T-helper 1 cell treated with Interleukin-12 subunit alpha and Interleukin-12 subunit beta and Interleukin-4 antibody, amounts not matched to agents 30 μg/mL and 1 μg/mL, for 36 hours (primary cell): ENCODE measurements around the gene TUBB8.
"Not testable (repeated sequence)": the region's sequence is repeated elsewhere in the genome, so short reads cannot be mapped to it uniquely, and the experiment has no call there.

Experiments used
- H3K27ac Mint-ChIP-seq: one replicate; pipeline ENCODE4 v1.8.0; 2021; ENCODE audit warnings: mild to moderate bottlenecking, mixed read lengths
- H3K27me3 Mint-ChIP-seq: one replicate; pipeline ENCODE4 v1.8.0; 2021; ENCODE audit warnings: low read depth, mixed read lengths
- H3K36me3 Mint-ChIP-seq: one replicate; pipeline ENCODE4 v1.8.0; 2021; ENCODE audit warnings: low read depth, mixed read lengths
- H3K4me1 Mint-ChIP-seq: one replicate; pipeline ENCODE4 v1.8.0; 2021; ENCODE audit warnings: low read depth, mixed read lengths
- H3K4me3 Mint-ChIP-seq: one replicate; pipeline ENCODE4 v1.8.0; 2021; ENCODE audit warnings: mild to moderate bottlenecking, moderate library complexity, mixed read lengths
- H3K9me3 Mint-ChIP-seq: one replicate; pipeline ENCODE4 v1.8.0; 2021; ENCODE audit warnings: mixed read lengths

TUBB8 gene

DNA sequence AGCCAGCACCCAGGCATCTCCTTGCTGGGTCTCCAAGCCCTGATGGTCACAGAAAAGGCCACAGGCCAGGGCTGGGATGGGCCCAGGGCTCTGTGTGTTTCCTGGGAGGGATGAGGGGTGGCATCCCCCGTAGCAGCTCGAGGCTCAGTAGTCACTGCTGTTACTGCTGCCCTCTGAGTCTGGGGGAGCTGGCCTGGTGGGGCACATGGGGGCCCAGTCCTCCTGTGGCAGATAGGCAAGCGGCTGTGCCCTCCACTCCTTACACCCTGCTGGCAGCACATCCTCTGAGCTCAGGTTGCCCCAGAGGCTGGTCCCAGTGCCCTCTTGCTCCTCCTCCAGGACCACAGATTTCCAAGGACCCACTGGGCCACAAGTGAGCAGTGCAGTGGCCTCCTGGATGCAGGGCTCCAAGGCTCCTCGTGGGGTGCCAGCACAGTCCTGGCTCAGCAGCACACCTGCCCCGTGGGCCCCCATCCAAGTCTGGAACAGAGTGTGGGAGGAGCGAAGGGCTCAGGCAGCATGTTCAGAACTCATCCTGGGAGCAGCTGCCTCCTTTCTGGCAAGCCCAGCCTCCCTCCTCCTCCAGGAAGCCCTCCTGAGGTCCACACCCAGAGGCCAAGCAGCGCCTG is 31.5 kb upstream of the TUBB8 start:
- Mint-ChIP-seq H3K9me3 (no peaks in the 10 kb centered on the region), H3K36me3 (no peaks in the 10 kb centered on the region), H3K27me3 (peaks cover 19% of the 10 kb centered on the region), H3K27ac (no peak overlapping the region), H3K4me3 (no peak overlapping the region), H3K4me1 (peaks cover 3% of the 10 kb centered on the region)

DNA sequence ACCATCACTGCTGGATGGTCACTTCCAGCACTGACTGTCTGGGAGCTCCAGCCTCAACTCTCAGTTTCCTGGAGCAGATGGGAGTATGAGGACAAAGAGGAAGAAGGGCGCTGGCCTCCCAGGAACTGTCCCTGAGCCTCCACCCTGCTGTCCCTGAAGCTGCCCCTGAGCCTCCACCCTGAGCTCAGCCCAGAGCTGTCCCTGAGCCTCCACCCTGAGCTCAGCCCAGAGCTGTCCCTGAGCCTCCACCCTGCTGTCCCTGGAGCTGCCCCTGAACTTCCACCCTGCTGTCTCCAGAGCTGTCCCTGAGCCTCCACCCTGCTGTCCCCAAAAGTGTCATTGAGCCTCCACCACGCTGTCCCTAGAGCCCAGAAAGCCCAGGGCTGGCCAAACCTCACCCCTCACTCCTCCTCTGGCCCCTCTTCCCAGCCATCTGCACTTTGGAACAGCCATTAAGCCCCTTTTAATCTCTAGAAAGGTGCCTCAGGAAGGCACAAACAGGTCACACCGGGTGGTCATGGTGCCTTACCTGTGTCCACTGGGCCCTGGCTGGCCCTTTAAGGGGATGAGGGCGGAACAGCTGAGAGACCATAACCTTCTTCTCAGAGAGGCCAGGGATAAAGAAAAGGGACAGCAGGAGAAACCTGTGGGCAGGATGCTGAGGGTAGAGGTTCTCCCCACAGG is 30.6 kb upstream of the TUBB8 start:
- peaks cover 3% of the 10 kb centered on the region for H3K4me1 Mint-ChIP-seq
- no peaks in the 10 kb centered on the region for H3K36me3 Mint-ChIP-seq
- H3K9me3 Mint-ChIP-seq = no peaks in the 10 kb centered on the region
- no peak overlapping the region for H3K27ac Mint-ChIP-seq
- peaks cover 23% of the 10 kb centered on the region for H3K27me3 Mint-ChIP-seq
- no peak overlapping the region for H3K4me3 Mint-ChIP-seq

DNA sequence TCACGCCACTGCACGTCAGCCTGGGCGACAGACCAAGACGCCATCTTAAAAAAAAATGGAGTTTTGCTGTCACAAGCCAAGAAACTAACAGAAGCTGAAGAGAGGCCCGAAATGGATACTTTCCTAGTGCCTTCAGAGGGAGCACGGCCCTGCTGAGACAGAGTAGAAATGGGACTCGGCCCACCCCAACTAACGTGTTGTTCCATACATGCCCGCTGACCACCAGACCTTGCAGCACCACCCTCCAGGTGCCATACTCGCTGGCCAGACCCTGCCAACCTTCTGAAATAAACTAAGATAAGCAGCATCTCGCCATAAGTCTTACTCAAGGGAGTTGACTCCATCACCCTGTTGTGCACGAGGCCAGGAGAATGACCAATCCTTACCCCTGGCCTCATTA is 29.5 kb upstream of the TUBB8 start:
- Mint-ChIP-seq H3K27ac (no peak overlapping the region), H3K4me3 (no peak overlapping the region), H3K27me3 (peaks cover 30% of the 10 kb centered on the region), H3K36me3 (no peaks in the 10 kb centered on the region), H3K9me3 (no peaks in the 10 kb centered on the region), H3K4me1 (peaks cover 5% of the 10 kb centered on the region)

DNA sequence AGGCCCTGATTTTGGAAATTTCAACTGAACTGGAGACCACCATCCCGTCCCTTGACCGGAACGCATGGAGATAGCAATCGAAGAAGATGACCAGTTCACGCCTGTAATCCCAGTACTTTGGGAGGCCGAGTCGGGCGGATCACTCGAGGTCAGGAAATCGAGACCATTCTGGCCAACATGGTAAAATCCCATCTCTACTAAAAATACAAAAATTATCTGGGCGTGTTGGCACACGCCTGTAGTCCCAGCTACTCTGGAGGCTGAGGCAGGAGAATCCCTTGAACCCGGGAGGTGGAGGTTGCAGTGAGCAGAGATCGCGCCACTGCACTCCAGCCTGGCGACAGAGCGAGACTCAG is 25.1 kb upstream of the TUBB8 start:
- H3K4me1 Mint-ChIP-seq = not testable (repeated sequence)
- H3K27me3 Mint-ChIP-seq = peaks cover 31% of the 10 kb centered on the region

DNA sequence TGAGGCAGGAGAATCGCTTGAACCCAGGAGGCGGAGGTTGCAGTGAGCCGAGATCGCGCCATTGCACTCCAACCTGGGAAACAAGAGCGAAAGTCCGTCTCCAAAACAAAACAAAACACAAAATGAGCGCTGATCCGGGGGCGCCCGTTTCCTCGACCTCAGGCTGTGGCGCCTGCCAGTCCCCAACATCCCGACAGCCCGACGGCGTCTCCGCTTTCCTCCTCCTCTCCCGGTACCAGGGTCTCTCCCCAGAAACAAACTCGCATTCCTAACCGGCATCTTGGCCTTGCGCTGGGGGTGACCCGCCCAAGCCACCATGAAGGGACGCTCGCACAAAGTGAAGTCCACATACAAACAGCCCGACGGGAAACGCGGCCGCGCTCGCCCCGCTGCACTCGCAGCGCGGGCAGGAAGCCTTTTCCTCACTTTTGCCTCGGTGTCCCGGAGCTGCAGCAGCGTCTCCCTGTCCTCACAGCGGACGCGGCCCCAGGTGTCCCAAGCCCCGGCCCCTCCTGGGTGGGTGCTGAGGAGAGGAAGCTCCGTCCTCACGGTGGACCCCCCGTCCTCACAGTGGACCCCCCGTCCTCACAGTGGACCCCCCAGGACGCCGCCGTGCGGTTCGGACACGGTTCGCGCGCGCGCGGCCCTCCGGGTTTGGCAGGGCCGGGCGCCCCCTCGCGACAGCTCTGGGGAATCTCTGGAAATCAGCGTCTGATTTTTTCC is 24.6 kb upstream of the TUBB8 start:
- peaks cover 32% of the 10 kb centered on the region for H3K27me3 Mint-ChIP-seq
- not testable (repeated sequence) for H3K9me3 Mint-ChIP-seq, H3K27ac Mint-ChIP-seq, H3K36me3 Mint-ChIP-seq, H3K4me1 Mint-ChIP-seq
- H3K4me3 Mint-ChIP-seq = peak overlapping the region; percentile 61

More for the DNA sequence above, 25.1 kb upstream of the TUBB8 start:
- not testable (repeated sequence) for H3K27ac Mint-ChIP-seq, H3K36me3 Mint-ChIP-seq, H3K9me3 Mint-ChIP-seq
- H3K4me3 Mint-ChIP-seq = peak overlapping the region; percentile 61

DNA sequence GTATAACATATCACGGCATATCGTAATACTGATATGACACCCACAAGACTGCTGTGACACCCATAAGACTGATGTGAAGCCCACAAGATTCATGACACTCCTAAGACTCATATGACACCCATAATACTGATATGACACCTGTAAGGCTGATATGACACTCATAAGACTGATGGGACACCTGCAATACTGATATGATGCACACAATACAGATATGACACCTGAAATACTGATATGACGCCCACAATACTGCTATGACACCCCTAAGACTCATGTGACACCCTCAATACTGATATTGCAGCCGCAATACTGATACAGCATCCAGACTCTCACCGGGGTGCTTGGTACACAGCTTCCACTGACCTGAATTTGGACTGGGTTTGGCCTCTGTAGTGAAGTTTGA is 19.1 kb upstream of the TUBB8 start:
- not testable (repeated sequence) for H3K4me3 Mint-ChIP-seq, H3K4me1 Mint-ChIP-seq, H3K36me3 Mint-ChIP-seq, H3K9me3 Mint-ChIP-seq, H3K27ac Mint-ChIP-seq
- peaks cover 18% of the 10 kb centered on the region for H3K27me3 Mint-ChIP-seq

DNA sequence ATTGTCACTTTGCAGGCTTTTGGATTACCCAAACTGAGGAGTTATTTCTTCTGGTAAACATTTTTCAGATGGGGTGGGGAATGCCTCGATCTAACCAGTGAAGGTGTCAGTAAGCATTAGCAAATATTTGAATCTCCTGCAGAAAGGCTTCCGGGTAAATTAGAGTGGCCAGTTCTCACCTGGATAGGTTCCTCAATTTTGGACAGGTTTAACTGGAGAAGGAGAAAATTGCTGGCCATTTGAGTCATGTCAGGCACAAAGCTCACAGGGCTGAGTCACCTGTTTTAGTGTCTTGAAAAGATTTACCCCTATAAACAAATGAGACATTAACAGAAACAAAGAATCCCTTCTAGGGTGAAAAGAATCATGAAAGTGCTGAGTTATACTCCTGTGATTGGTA is 830 bp upstream of the TUBB8 start:
- not testable (repeated sequence) for H3K27me3 Mint-ChIP-seq, H3K27ac Mint-ChIP-seq, H3K4me3 Mint-ChIP-seq, H3K9me3 Mint-ChIP-seq, H3K4me1 Mint-ChIP-seq, H3K36me3 Mint-ChIP-seq

DNA sequence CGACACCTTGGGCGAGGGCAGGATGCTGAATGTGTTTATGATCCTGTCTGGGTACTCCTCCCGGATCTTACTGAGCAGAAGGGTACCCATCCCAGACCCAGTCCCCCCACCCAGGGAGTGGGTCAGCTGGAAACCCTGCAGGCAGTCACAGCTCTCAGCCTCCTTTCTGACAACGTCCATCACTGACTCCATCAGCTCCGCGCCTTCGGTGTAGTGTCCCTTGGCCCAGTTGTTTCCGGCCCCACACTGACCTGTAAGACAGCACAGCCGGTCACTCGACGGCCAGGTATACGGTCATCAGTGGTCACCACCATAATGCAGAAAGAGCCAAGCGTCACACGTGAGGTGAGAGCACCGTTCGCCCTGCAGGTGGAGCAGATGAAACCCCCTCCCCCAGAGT is 1.2 kb downstream of the TUBB8 start:
- H3K4me1 Mint-ChIP-seq, H3K9me3 Mint-ChIP-seq, H3K36me3 Mint-ChIP-seq, H3K4me3 Mint-ChIP-seq, H3K27me3 Mint-ChIP-seq, H3K27ac Mint-ChIP-seq: not testable (repeated sequence)

DNA sequence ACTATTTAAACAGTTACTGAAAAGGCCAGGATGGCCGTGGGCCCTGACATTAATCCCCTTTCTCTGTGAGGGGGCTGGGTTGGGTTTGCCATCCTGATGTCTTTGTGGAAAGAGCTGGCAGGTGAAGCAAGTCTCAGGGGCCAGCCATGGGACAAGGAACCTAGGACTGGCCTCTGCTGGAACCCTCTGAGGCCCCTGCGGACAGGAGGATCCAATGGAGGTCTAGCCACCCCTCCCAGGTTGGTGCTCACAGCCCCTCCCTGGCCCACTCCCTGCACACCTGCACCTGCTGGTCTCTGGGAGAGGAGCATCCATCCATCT is 35.8 kb downstream of the TUBB8 start:
- not testable (repeated sequence) for H3K4me3 Mint-ChIP-seq, H3K27ac Mint-ChIP-seq, H3K4me1 Mint-ChIP-seq, H3K27me3 Mint-ChIP-seq, H3K36me3 Mint-ChIP-seq, H3K9me3 Mint-ChIP-seq

DNA sequence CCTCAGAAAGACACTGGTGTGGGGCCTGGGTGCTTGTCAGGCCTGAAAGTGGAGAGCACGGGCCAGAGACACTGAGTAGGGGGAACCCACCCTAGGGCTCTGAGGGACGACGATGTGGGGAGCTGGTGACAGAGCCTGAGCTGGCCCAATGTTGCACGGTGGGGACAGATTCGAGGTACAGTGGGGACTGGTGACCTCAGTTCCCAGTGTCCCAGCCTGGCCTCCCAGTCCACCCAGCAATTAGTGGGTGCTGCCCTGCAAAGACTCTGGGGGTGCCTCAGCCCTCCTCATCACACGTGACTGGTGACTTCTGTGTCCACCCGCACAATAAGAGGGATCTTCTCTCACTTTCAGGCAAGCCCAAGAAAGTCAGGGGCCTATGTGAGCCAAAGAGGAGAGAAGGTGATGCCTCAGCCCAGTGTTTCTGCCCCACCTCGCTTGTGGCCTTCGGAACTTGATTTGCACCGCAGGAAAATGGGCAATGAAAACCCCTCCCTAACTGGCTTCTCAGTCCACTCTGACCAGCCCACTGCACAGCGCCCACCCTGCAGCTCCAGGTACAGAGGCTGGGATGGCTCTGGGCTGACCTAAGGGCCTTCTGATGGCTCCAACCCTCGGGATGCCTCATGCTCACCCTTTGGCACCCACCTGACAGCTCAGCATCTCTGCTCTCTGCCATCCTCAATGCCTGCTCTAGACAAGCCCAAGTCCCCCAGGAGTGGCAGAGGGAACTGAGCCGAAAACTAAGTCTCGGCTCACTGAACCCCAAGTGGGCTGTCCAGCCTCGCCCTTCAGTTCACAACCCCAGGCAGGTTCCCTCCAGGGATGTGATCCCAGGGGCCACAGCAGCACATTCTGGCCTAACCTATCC is 36.4 kb downstream of the TUBB8 start:
- not testable (repeated sequence) for H3K4me3 Mint-ChIP-seq, H3K9me3 Mint-ChIP-seq, H3K27me3 Mint-ChIP-seq, H3K36me3 Mint-ChIP-seq, H3K27ac Mint-ChIP-seq, H3K4me1 Mint-ChIP-seq

DNA sequence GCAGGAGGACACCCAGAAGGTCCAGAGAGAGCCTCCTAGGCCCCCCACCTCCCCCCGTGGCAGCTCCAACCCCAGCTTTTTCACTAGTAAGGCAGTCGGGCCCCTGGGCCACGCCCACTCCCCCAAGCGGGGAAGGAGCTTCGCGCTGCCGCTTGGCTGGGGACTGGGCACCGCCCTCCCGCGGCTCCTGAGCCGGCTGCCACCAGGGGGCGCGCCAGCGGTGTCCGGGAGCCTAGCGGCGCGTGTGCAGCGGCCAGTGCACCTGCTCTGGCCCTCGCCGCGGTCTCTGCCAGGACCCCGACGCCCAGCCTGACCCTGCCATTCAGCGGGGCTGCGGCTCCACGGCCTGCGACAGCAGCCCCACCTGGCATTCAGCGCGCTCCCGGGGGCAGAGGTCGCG is 37.8 kb downstream of the TUBB8 start:
- H3K36me3 Mint-ChIP-seq, H3K27me3 Mint-ChIP-seq, H3K4me3 Mint-ChIP-seq, H3K27ac Mint-ChIP-seq, H3K4me1 Mint-ChIP-seq, H3K9me3 Mint-ChIP-seq: not testable (repeated sequence)

DNA sequence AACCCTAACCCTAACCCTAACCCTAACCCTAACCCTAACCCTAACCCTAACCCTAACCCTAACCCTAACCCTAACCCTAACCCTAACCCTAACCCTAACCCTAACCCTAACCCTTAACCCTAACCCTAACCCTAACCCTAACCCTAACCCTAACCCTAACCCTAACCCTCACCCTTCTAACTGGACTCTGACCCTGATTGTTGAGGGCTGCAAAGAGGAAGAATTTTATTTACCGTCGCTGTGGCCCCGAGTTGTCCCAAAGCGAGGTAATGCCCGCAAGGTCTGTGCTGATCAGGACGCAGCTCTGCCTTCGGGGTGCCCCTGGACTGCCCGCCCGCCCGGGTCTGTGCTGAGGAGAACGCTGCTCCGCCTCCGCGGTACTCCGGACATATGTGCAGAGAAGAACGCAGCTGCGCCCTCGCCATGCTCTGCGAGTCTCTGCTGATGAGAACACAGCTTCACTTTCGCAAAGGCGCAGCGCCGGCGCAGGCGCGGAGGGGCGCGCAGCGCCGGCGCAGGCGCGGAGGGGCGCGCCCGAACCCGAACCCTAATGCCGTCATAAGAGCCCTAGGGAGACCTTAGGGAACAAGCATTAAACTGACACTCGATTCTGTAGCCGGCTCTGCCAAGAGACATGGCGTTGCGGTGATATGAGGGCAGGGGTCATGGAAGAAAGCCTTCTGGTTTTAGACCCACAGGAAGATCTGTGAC is 38.7 kb downstream of the TUBB8 start:
- H3K4me3 Mint-ChIP-seq, H3K36me3 Mint-ChIP-seq, H3K9me3 Mint-ChIP-seq, H3K4me1 Mint-ChIP-seq, H3K27ac Mint-ChIP-seq, H3K27me3 Mint-ChIP-seq: not testable (repeated sequence)
